HL-60 (cell line): ENCODE data around the gene NAGS.

Experiments
- CTCF ChIP-seq: IDR thresholded peaks from one replicate; pipeline ENCODE4 v1.5.1; 2011; ENCODE audit warnings: low read length, control low read depth, inconsistent platforms; ENCODE audit not compliant: insufficient read depth
- POLR2AphosphoS5 ChIP-seq: IDR thresholded peaks from 2 replicates; pipeline ENCODE4 v1.6.1; 2012; ENCODE audit warnings: low read depth
- REST ChIP-seq: IDR thresholded peaks from 2 replicates; pipeline ENCODE4 v1.6.1; 2012; ENCODE audit warnings: low read depth; ENCODE audit not compliant: insufficient replicate concordance
- SPI1 ChIP-seq: IDR thresholded peaks from 2 replicates; pipeline ENCODE4 v1.6.1; 2012; ENCODE audit warnings: low read depth, mild to moderate bottlenecking, borderline replicate concordance

GRCh38 chr17:44012874-44013273, 8.5 kb downstream of the NAGS start:
- TF ChIP-seq POLR2AphosphoS5 (no peak), CTCF (no peak), REST (no peak), SPI1 (no peak)
